ENCODE results near the gene TTC24.

Gene TTC24

DNA sequence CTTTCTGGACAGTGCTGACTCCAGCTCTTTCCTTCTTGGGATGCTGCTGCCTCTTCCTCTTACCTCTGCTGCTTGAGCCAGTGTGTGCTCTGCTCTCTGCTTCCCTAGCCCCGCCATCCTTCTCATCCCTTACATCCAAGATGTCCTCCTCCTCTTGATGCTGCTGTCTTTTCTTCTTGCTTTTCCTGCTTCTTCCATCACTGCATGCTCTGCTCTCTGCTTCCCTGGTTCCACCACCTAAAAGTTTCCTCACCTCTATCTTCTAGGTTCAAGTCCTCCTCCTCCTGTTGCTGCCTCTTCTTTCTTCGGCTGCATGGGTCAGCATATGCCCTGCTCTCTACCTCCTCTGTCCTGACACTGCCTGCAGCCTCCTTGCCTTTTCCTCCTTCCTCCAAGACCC lies 15.5 kb downstream of the TTC24 start:
- peaks cover 77% of the 10 kb centered on the region for H3K36me3 ChIP-seq
- no peak overlapping the region for H3K4me3 ChIP-seq (ENCODE audit: low read depth, low read length)
- no peak for TF ChIP-seq CTCF (IDR thresholded peaks at IDR 0.05; ENCODE audit: low read depth, low read length)

DNA sequence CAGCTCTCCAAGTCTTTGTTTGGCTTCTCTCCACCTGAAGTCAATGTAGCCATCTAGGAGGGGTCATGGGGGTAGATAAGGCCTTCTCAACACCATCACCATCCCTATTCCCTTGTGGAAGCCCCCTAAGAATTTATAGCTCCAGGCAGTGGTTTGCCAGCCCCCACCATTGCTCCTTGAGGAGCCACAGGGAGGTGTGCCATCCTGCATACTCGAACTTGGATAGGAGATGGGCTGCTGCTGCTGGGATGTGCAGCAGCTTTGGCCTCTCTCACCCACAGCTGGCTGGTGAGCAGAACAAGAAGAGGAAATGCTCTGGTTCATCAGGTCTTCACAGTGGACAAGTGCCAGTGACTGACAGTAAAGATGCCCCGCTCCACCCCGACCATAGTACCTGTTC lies 16.9 kb downstream of the TTC24 start:
- Histone ChIP-seq H3K9me3 (no peaks in the 10 kb centered on the region), H3K4me3 (ENCODE audit: low read depth, low read length) (no peak overlapping the region), H3K27me3 (no peaks in the 10 kb centered on the region), H3K36me3 (peaks cover 77% of the 10 kb centered on the region), H3K4me1 (0 out of 2 replicates have a peak, but pooled peaks cover 3% of the 10 kb centered on the region)
- DNase-seq = no peak
- no peak for TF ChIP-seq CTCF (IDR thresholded peaks at IDR 0.05; ENCODE audit: low read depth, low read length)

More for the DNA sequence above, 15.5 kb downstream of the TTC24 start:
- Histone ChIP-seq H3K4me1 (0 out of 2 replicates have a peak, but pooled peaks cover 3% of the 10 kb centered on the region), H3K27me3 (no peaks in the 10 kb centered on the region), H3K9me3 (no peaks in the 10 kb centered on the region)
- DNase-seq = no peak

- Histone ChIP-seq H3K9me3 (no peaks in the 10 kb centered on the region), H3K4me1 (peaks cover 3% of the 10 kb centered on the region; the same call in 1 of the 2 replicates), H3K4me3 (ENCODE audit: low read depth, low read length) (no peak overlapping the region), H3K27me3 (no peaks in the 10 kb centered on the region), H3K36me3 (peaks cover 67% of the 10 kb centered on the region)
- DNase-seq = no peak
- no peak for TF ChIP-seq CTCF (IDR thresholded peaks at IDR 0.05; ENCODE audit: low read depth, low read length)
Measured at GRCh38 chr1:156598125-156598524, 18.6 kb downstream of the TTC24 start.

- Histone ChIP-seq H3K4me3 (ENCODE audit: low read depth, low read length) (no peak overlapping the region), H3K27me3 (no peaks in the 10 kb centered on the region), H3K4me1 (peaks cover 3% of the 10 kb centered on the region; the same call in 1 of the 2 replicates), H3K9me3 (no peaks in the 10 kb centered on the region), H3K36me3 (peaks cover 59% of the 10 kb centered on the region)
- TF ChIP-seq CTCF (IDR thresholded peaks at IDR 0.05; ENCODE audit: low read depth, low read length) = no peak
- no peak for DNase-seq
Measured at GRCh38 chr1:156598731-156599432, 19.4 kb downstream of the TTC24 start.

GRCh38 chr1:156599811-156600210 lies 20.3 kb downstream of the TTC24 start:
- Histone ChIP-seq H3K4me3 (ENCODE audit: low read depth, low read length) (no peak overlapping the region), H3K4me1 (peaks cover 3% of the 10 kb centered on the region; the same call in 1 of the 2 replicates), H3K36me3 (peaks cover 50% of the 10 kb centered on the region), H3K27me3 (no peaks in the 10 kb centered on the region), H3K9me3 (no peaks in the 10 kb centered on the region)
- DNase-seq = no peak
- peak; percentile 13; the same call in 1 of the 2 replicates for TF ChIP-seq CTCF (IDR thresholded peaks at IDR 0.05; ENCODE audit: low read depth, low read length)

DNA sequence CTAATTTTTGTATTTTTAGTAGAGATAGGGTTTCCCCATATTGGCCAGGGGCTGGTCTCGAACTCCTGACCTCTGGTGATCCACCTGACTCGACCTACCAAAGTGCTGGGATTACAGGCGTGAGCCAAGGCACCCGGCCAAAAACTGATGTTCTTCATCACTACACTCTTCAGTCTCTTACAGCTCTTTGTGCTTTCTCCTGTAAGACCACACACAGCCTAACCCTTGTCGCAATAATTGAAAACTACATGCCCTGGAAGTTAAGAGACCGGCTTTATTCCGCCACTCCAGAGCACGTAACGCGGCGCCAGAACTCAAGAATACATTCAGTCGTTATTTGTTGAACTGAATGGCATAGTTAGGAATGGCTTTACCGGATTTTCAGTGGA lies 21.2 kb downstream of the TTC24 start:
- no peak for DNase-seq
- no peak for TF ChIP-seq CTCF (IDR thresholded peaks at IDR 0.05; ENCODE audit: low read depth, low read length)
- H3K36me3 ChIP-seq = peaks cover 41% of the 10 kb centered on the region
- no peaks in the 10 kb centered on the region for H3K9me3 ChIP-seq
- H3K4me1 ChIP-seq = peaks cover 3% of the 10 kb centered on the region; the same call in 1 of the 2 replicates
- H3K27me3 ChIP-seq = no peaks in the 10 kb centered on the region
- H3K4me3 ChIP-seq (ENCODE audit: low read depth, low read length) = peak overlapping the region; percentile 82

All from BE2C (cell line).